Activated CD8-positive, alpha-beta memory T cell treated with anti-CD3 and anti-CD28 coated beads for 24 hours (primary cell): ENCODE data around the gene CRIM1.
A peak's percentile ranks its signal among the peaks of the same experiment; 100 is the strongest.

ENCODE experiments used
- DNase-seq: peaks from one replicate; pipeline ENCODE4 v3.0.0-alpha.2; 2020

CRIM1 gene

GRCh38 chr2:36584148-36584794 is 228.7 kb downstream of the CRIM1 start:
- no peak for DNase-seq

GRCh38 chr2:36586672-36587071 is 231.1 kb downstream of the CRIM1 start:
- DNase-seq = no peak

GRCh38 chr2:36587101-36587500 is 231.5 kb downstream of the CRIM1 start:
- DNase-seq = no peak

- DNase-seq = no peak
These were observed 232.0 kb downstream of the CRIM1 start for GRCh38 chr2:36587556-36587955.

GRCh38 chr2:36589230-36589630 is 233.7 kb downstream of the CRIM1 start:
- no peak for DNase-seq

GRCh38 chr2:36594849-36595248 is 239.3 kb downstream of the CRIM1 start:
- DNase-seq = no peak

GRCh38 chr2:36596397-36596796 is 240.8 kb downstream of the CRIM1 start:
- no peak for DNase-seq

- DNase-seq = peak; percentile 57
These were observed 241.5 kb downstream of the CRIM1 start for GRCh38 chr2:36597003-36597531.

GRCh38 chr2:36597532-36598377 is 242.2 kb downstream of the CRIM1 start, which contains the start of gene FEZ2:
FEZ2 (minus strand) TSS chr2:36598168; CDS start chr2:36598142, 26 bp downstream.
- peak; percentile 90 for DNase-seq
